CD4-positive, CD25-positive, alpha-beta regulatory T cell (primary cell): Measurements from ENCODE around the gene VAX1. TPM values are rescaled to one million over a fixed set of nuclear protein-coding genes. Genes with fewer than 3 reads are reported as not detected.

Source experiments
- ATAC-seq, 2 donors: fragments of 150-1000 bp; cut with Tn5 transposase; one replicate each; pipeline ENCODE4 v1.10.0; 2021; ENCODE audit warnings: low read depth in 2 of 2, moderate number of reproducible peaks in 2 of 2, moderate library complexity in 1 of 2
- DNase-seq, 3 donors: peaks; one replicate each; pipeline versions ENCODE4 v3.0.0 to v3.0.0-alpha.2; 2012 to 2022; ENCODE audit warnings: mixed read lengths in 1 of 3
- H3K27ac ChIP-seq: one replicate; pipeline ENCODE4 v1.7.0; 2013; ENCODE audit warnings: mild to moderate bottlenecking, low read length; ENCODE audit not compliant: insufficient read depth, poor library complexity, severe bottlenecking
- H3K27me3 ChIP-seq: one replicate; pipeline ENCODE4 v1.7.0; 2013; ENCODE audit warnings: low read length; ENCODE audit not compliant: control insufficient read depth, insufficient read depth
- H3K36me3 ChIP-seq: one replicate; pipeline ENCODE4 v1.7.0; 2013; ENCODE audit warnings: mild to moderate bottlenecking, low read length, moderate library complexity; ENCODE audit not compliant: control insufficient read depth, insufficient read depth
- H3K4me1 ChIP-seq: 2 replicates; pipeline ENCODE4 v1.7.0; 2013; ENCODE audit warnings: mild to moderate bottlenecking, low read length; ENCODE audit not compliant: insufficient read depth, control insufficient read depth, poor library complexity, severe bottlenecking
- H3K4me3 ChIP-seq: one replicate; pipeline ENCODE4 v1.7.0; 2013; ENCODE audit warnings: low read depth, mild to moderate bottlenecking, low read length, moderate library complexity
- H3K9me3 ChIP-seq, 2 experiments: 1 replicate in 1 of 2; 2 replicates in 1 of 2; pipeline ENCODE4 v1.7.0; 2013; ENCODE audit warnings: low read length in 2 of 2, mild to moderate bottlenecking in 1 of 2, moderate library complexity in 1 of 2; ENCODE audit not compliant: control insufficient read depth in 2 of 2
- H3K27ac Mint-ChIP-seq, 3 donors: one replicate each; pipeline ENCODE4 v1.8.0; 2020 to 2022; ENCODE audit warnings: mild to moderate bottlenecking in 3 of 3, mixed read lengths in 3 of 3, moderate library complexity in 2 of 3
- H3K27me3 Mint-ChIP-seq: one replicate; pipeline ENCODE4 v1.8.0; 2022; ENCODE audit warnings: mild to moderate bottlenecking, mixed read lengths
- H3K36me3 Mint-ChIP-seq: one replicate; pipeline ENCODE4 v1.8.0; 2020; ENCODE audit warnings: mixed read lengths
- H3K4me1 Mint-ChIP-seq, 4 donors: one replicate each; pipeline ENCODE4 v1.8.0; 2020 to 2022; ENCODE audit warnings: mixed read lengths in 4 of 4, mild to moderate bottlenecking in 1 of 4
- H3K4me3 Mint-ChIP-seq, 4 donors: one replicate each; pipeline ENCODE4 v1.8.0; 2020 to 2022; ENCODE audit warnings: mild to moderate bottlenecking in 4 of 4, mixed read lengths in 4 of 4, moderate library complexity in 3 of 4
- H3K9me3 Mint-ChIP-seq, 7 donors: one replicate each; pipeline ENCODE4 v1.8.0; 2020 to 2022; ENCODE audit warnings: mixed read lengths in 7 of 7, mild to moderate bottlenecking in 3 of 7, moderate library complexity in 2 of 7
- polyA plus RNA-seq, 4 donors: library from polyadenylated mRNA; unstranded; fragments of 300-500 nt; fragmentation: Illumina TruSeq; gene quantifications; one replicate each; pipeline ENCODE4 v1.2.3, GENCODE V29; 2021
- total RNA-seq: library from RNA; stranded (reverse); gene quantifications from one replicate; pipeline ENCODE4 v1.2.3, GENCODE V29; 2022

The VAX1 gene
- total and polyA plus RNA-seq, 5 donors from 2014 or later, result not detected

GRCh38 chr10:117175215-117175900 is 37.3 kb upstream of the VAX1 start:
- Mint-ChIP-seq H3K36me3 (no peaks in the 10 kb centered on the region), H3K9me3 (peaks cover 0 to 2% (median 0%) of the 10 kb centered on the region in 7 donors), H3K27me3 (peaks cover 45% of the 10 kb centered on the region), H3K4me1 (peaks cover 9 to 24% (median 13%) of the 10 kb centered on the region in 4 donors), H3K4me3 (peak overlapping the region; percentile 71 to 93 (median 90)), H3K27ac (peak overlapping the region; percentile 5 to 79 (median 60))
- Histone ChIP-seq H3K4me3 (peak overlapping the region; percentile 82), H3K4me1 (peaks cover 16% of the 10 kb centered on the region), H3K27me3 (peaks cover 25% of the 10 kb centered on the region), H3K36me3 (no peaks in the 10 kb centered on the region), H3K27ac (no peak overlapping the region), H3K9me3 (no peaks in the 10 kb centered on the region)
- peak; percentile 34 to 60 for ATAC-seq
- peak in 1 of 3 donors; percentile 9 for DNase-seq

GRCh38 chr10:117174439-117175214 is 36.6 kb upstream of the VAX1 start:
- Histone ChIP-seq H3K4me3 (peak overlapping the region; percentile 82), H3K4me1 (peaks cover 16% of the 10 kb centered on the region), H3K36me3 (no peaks in the 10 kb centered on the region), H3K27me3 (peaks cover 31% of the 10 kb centered on the region), H3K9me3 (no peaks in the 10 kb centered on the region), H3K27ac (no peak overlapping the region)
- Mint-ChIP-seq H3K27ac (peak overlapping the region in 2 of 3 donors; percentile 60 to 79), H3K4me3 (peak overlapping the region; percentile 71 to 93 (median 90)), H3K4me1 (peaks cover 9 to 26% (median 13%) of the 10 kb centered on the region in 4 donors), H3K27me3 (peaks cover 52% of the 10 kb centered on the region), H3K36me3 (no peaks in the 10 kb centered on the region), H3K9me3 (peaks cover 0 to 2% (median 0%) of the 10 kb centered on the region in 7 donors)
- DNase-seq, result peak; percentile 57 to 86 (median 79)
- ATAC-seq, result peak; percentile 73

DNA sequence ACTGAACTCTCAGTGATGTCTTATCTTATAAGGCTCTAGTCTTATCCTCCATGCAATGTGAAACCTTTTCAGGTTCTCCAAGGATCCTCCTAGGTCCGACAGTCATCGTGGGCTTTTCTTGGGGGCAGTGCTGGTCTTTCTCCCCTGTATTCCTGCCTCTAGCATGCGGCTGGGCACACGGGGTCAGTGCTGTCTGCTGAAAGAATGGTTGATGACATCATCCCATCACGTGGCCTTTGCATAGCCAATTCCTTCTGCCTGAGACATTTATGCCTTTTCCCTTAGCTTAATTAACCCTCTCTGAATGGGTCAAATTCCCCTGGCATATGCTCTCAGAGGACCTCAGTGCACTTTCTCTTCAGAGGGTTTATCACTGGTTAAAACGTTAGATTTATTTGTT is 32.2 kb upstream of the VAX1 start:
- ATAC-seq (no peak), DNase-seq (no peak)
- Histone ChIP-seq H3K4me3 (no peak overlapping the region), H3K27ac (no peak overlapping the region), H3K36me3 (no peaks in the 10 kb centered on the region), H3K27me3 (peaks cover 46% of the 10 kb centered on the region), H3K4me1 (peaks cover 19% of the 10 kb centered on the region), H3K9me3 (no peaks in the 10 kb centered on the region)
- Mint-ChIP-seq H3K36me3 (no peaks in the 10 kb centered on the region), H3K27ac (no peak overlapping the region), H3K27me3 (peaks cover 80% of the 10 kb centered on the region), H3K9me3 (peaks cover 0 to 5% (median 0%) of the 10 kb centered on the region in 7 donors), H3K4me3 (peak overlapping the region in 1 of 4 donors; percentile 14), H3K4me1 (peaks cover 9 to 38% (median 19%) of the 10 kb centered on the region in 4 donors)

DNA sequence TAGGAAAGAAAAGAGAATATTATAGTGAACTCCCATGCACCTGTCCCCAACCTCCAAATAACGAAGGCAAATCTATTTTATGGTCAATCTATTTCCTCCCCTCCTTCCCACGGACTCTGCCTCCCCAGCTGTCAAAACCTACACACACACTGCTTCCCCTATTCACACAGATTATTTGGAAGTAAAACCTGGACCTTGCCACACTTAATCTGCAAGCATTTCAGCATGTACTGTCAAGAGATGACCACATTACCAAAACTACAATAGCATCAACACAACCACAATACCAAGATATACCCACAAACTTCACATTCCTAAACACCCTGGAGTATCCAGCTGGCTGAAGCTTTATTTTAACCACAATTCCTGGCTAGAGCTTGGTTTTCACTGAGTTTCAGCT is 31.4 kb upstream of the VAX1 start:
- no peaks in the 10 kb centered on the region for H3K36me3 ChIP-seq
- Mint-ChIP-seq H3K4me3 (peak overlapping the region in 1 of 4 donors; percentile 6), H3K27ac (no peak overlapping the region), H3K27me3 (peaks cover 81% of the 10 kb centered on the region), H3K36me3 (no peaks in the 10 kb centered on the region), H3K9me3 (peaks cover 0 to 5% (median 0%) of the 10 kb centered on the region in 7 donors), H3K4me1 (peaks cover 7 to 38% (median 18%) of the 10 kb centered on the region in 4 donors)
- no peak overlapping the region for H3K4me3 ChIP-seq
- DNase-seq (no peak), ATAC-seq (no peak)
- H3K27ac ChIP-seq, result no peak overlapping the region
- no peaks in the 10 kb centered on the region for H3K9me3 ChIP-seq
- peaks cover 15% of the 10 kb centered on the region for H3K4me1 ChIP-seq
- peaks cover 51% of the 10 kb centered on the region for H3K27me3 ChIP-seq

- H3K4me1 ChIP-seq, result peaks cover 13% of the 10 kb centered on the region
- no peak overlapping the region for H3K27ac ChIP-seq
- Mint-ChIP-seq H3K9me3 (peaks cover 0 to 5% (median 0%) of the 10 kb centered on the region in 7 donors), H3K27me3 (peaks cover 86% of the 10 kb centered on the region), H3K27ac (no peak overlapping the region), H3K4me1 (peaks cover 4 to 41% (median 16%) of the 10 kb centered on the region in 4 donors), H3K36me3 (no peaks in the 10 kb centered on the region), H3K4me3 (peak overlapping the region in 3 of 4 donors; percentile 10 to 59 (median 51))
- peaks cover 58% of the 10 kb centered on the region for H3K27me3 ChIP-seq
- no peak overlapping the region for H3K4me3 ChIP-seq
- H3K9me3 ChIP-seq, result no peaks in the 10 kb centered on the region
- no peaks in the 10 kb centered on the region for H3K36me3 ChIP-seq
- DNase-seq, result no peak
- no peak for ATAC-seq
Measured at GRCh38 chr10:117168729-117169128, 30.7 kb upstream of the VAX1 start.

- Histone ChIP-seq H3K4me3 (no peak overlapping the region), H3K36me3 (no peaks in the 10 kb centered on the region), H3K27ac (no peak overlapping the region), H3K9me3 (no peaks in the 10 kb centered on the region), H3K4me1 (peaks cover 17% of the 10 kb centered on the region), H3K27me3 (peaks cover 55% of the 10 kb centered on the region)
- H3K27me3 Mint-ChIP-seq, result peaks cover 85% of the 10 kb centered on the region
- H3K4me3 Mint-ChIP-seq, result peak overlapping the region in 2 of 4 donors; percentile 56 to 70
- ATAC-seq (peak; percentile 79 to 81), DNase-seq (peak; percentile 33 to 64 (median 50))
- H3K9me3 Mint-ChIP-seq, result peaks cover 0 to 5% (median 0%) of the 10 kb centered on the region in 7 donors
- H3K27ac Mint-ChIP-seq, result no peak overlapping the region
- peaks cover 4 to 43% (median 16%) of the 10 kb centered on the region in 4 donors for H3K4me1 Mint-ChIP-seq
- H3K36me3 Mint-ChIP-seq, result no peaks in the 10 kb centered on the region
Measured at GRCh38 chr10:117167789-117168674, 30.0 kb upstream of the VAX1 start.

- Mint-ChIP-seq H3K27me3 (peaks cover 87% of the 10 kb centered on the region), H3K36me3 (no peaks in the 10 kb centered on the region), H3K27ac (no peak overlapping the region), H3K4me1 (peaks cover 6 to 47% (median 17%) of the 10 kb centered on the region in 4 donors), H3K4me3 (peak overlapping the region in 2 of 4 donors; percentile 44 to 52), H3K9me3 (peaks cover 0 to 5% (median 0%) of the 10 kb centered on the region in 7 donors)
- no peaks in the 10 kb centered on the region for H3K36me3 ChIP-seq
- DNase-seq, result no peak
- no peak for ATAC-seq
- H3K27me3 ChIP-seq, result peaks cover 51% of the 10 kb centered on the region
- H3K4me1 ChIP-seq, result peaks cover 20% of the 10 kb centered on the region
- no peak overlapping the region for H3K4me3 ChIP-seq
- H3K9me3 ChIP-seq, result no peaks in the 10 kb centered on the region
- H3K27ac ChIP-seq, result no peak overlapping the region
Measured at GRCh38 chr10:117167346-117167788, 29.3 kb upstream of the VAX1 start.
